Measurements from ENCODE around the gene TMED8. TPM values are rescaled to one million over a fixed set of nuclear protein-coding genes. Genes with fewer than 3 reads are reported as not detected.
A peak's percentile ranks its signal among the peaks of the same experiment; 100 is the strongest.

TMED8 gene
- total RNA-seq, 2 donors from 2014 or later, result 20.5 to 27.6 TPM

GRCh38 chr14:77306851-77307496 is 69.9 kb downstream of the TMED8 start:
- no peak for TF ChIP-seq CTCF (conservative IDR thresholded peaks at IDR 0.05)
- Mint-ChIP-seq H3K9me3 (no peaks in the 10 kb centered on the region), H3K4me3 (no peak overlapping the region), H3K4me1 (peaks cover 34% of the 10 kb centered on the region), H3K27ac (no peak overlapping the region), H3K27me3 (ENCODE audit: insufficient read depth) (no peaks in the 10 kb centered on the region), H3K36me3 (ENCODE audit: low read depth) (peaks cover 17% of the 10 kb centered on the region)
- Histone ChIP-seq H3K27me3 (ENCODE audit: control insufficient read depth, insufficient read depth, low read length, poor library complexity, severe bottlenecking) (no peaks in the 10 kb centered on the region), H3K27ac (ENCODE audit: low read depth, low read length) (peak overlapping the region; percentile 99), H3K4me1 (ENCODE audit: control insufficient read depth, insufficient read depth, low read length) (peaks cover 7% of the 10 kb centered on the region), H3K9me3 (ENCODE audit: control insufficient read depth, low read length) (no peaks in the 10 kb centered on the region), H3K4me3 (ENCODE audit: low read length) (no peak overlapping the region), H3K36me3 (ENCODE audit: control insufficient read depth, insufficient read depth, low read length) (peaks cover 36% of the 10 kb centered on the region), H3K9ac (ENCODE audit: extremely low read depth, low read length, poor library complexity, severe bottlenecking) (no peak overlapping the region)
- DNase-seq, result no peak
- 0 to 83% methylated on average over 1 to 3 of the region's 3 CpGs for WGBS, 2 experiments (ENCODE audit: insufficient coverage in 1 of 2, insufficient read length in 1 of 2)

DNA sequence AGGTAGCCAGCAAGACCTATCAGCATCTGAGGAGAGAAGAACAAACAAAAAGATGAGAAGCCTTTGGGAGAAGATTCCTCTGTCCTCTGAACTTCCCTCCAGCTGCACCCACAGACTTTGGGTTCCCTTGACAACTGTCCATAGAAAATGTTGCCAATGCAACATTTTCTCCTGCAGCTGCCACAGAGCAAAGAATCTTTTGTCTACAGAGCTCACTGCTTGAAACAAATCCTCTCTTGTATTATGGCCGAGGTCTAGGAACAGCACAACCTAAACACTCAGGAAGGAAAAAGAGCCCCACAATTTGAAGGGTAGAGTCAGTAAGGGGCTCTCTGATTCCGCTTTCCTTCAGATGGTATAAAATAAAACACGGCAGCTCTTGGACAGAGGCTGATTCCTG is 70.5 kb downstream of the TMED8 start:
- H3K4me3 Mint-ChIP-seq, result no peak overlapping the region
- H3K9ac ChIP-seq (ENCODE audit: extremely low read depth, low read length, poor library complexity, severe bottlenecking), result no peak overlapping the region

GRCh38 chr14:77305696-77306095 is 71.2 kb downstream of the TMED8 start:
- peaks cover 35% of the 10 kb centered on the region for H3K4me1 Mint-ChIP-seq
- no peaks in the 10 kb centered on the region for H3K9me3 ChIP-seq (ENCODE audit: control insufficient read depth, low read length)

More for the DNA sequence above, 70.5 kb downstream of the TMED8 start:
- TF ChIP-seq CTCF (conservative IDR thresholded peaks at IDR 0.05), result no peak
- Mint-ChIP-seq H3K4me1 (peaks cover 31% of the 10 kb centered on the region), H3K27ac (no peak overlapping the region), H3K27me3 (ENCODE audit: insufficient read depth) (no peaks in the 10 kb centered on the region), H3K36me3 (ENCODE audit: low read depth) (peaks cover 14% of the 10 kb centered on the region), H3K9me3 (no peaks in the 10 kb centered on the region)
- Histone ChIP-seq H3K27me3 (ENCODE audit: control insufficient read depth, insufficient read depth, low read length, poor library complexity, severe bottlenecking) (no peaks in the 10 kb centered on the region), H3K27ac (ENCODE audit: low read depth, low read length) (peak overlapping the region; percentile 99), H3K36me3 (ENCODE audit: control insufficient read depth, insufficient read depth, low read length) (peaks cover 32% of the 10 kb centered on the region), H3K4me1 (ENCODE audit: control insufficient read depth, insufficient read depth, low read length) (peaks cover 8% of the 10 kb centered on the region), H3K4me3 (ENCODE audit: low read length) (no peak overlapping the region), H3K9me3 (ENCODE audit: control insufficient read depth, low read length) (no peaks in the 10 kb centered on the region)
- no peak for DNase-seq
- 55 to 83% methylated on average over 3 of the region's 3 CpGs for WGBS, 2 experiments (ENCODE audit: insufficient coverage in 1 of 2, insufficient read length in 1 of 2)

More at GRCh38 chr14:77305696-77306095, 71.2 kb downstream of the TMED8 start:
- no peaks in the 10 kb centered on the region for H3K27me3 ChIP-seq (ENCODE audit: control insufficient read depth, insufficient read depth, low read length, poor library complexity, severe bottlenecking)
- no peak overlapping the region for H3K4me3 ChIP-seq (ENCODE audit: low read length)
- Mint-ChIP-seq H3K9me3 (no peaks in the 10 kb centered on the region), H3K36me3 (ENCODE audit: low read depth) (peaks cover 12% of the 10 kb centered on the region), H3K4me3 (no peak overlapping the region), H3K27ac (no peak overlapping the region), H3K27me3 (ENCODE audit: insufficient read depth) (no peaks in the 10 kb centered on the region)
- peaks cover 15% of the 10 kb centered on the region for H3K4me1 ChIP-seq (ENCODE audit: control insufficient read depth, insufficient read depth, low read length)
- WGBS, 2 experiments (ENCODE audit: insufficient coverage in 1 of 2, insufficient read length in 1 of 2), result 94% methylated on average over 3 to 4 of the region's 4 CpGs
- peak overlapping the region; percentile 99 for H3K27ac ChIP-seq (ENCODE audit: low read depth, low read length)
- peaks cover 31% of the 10 kb centered on the region for H3K36me3 ChIP-seq (ENCODE audit: control insufficient read depth, insufficient read depth, low read length)
- H3K9ac ChIP-seq (ENCODE audit: extremely low read depth, low read length, poor library complexity, severe bottlenecking), result no peak overlapping the region
- no peak for TF ChIP-seq CTCF (conservative IDR thresholded peaks at IDR 0.05)
- no peak for DNase-seq
